Parathyroid adenoma (tissue), 2 donors: Measurements from ENCODE around the gene ANKRD44.

Source experiments
- H2AFZ ChIP-seq: fragments of 300-600 bp; sonication (generic); one replicate; pipeline ENCODE4 v1.7.0; 2017; ENCODE audit warnings: antibody characterized with exemption, mild to moderate bottlenecking
- H3K27ac ChIP-seq: fragments of 300-600 bp; sonication (generic); one replicate; pipeline ENCODE4 v1.7.0; 2017
- H3K27me3 ChIP-seq: fragments of 300-600 bp; sonication (generic); one replicate; pipeline ENCODE4 v1.7.0; 2017; ENCODE audit warnings: low read length; ENCODE audit not compliant: control insufficient read depth, insufficient read depth
- H3K36me3 ChIP-seq: fragments of 300-600 bp; sonication (generic); one replicate; pipeline ENCODE4 v1.7.0; 2017; ENCODE audit warnings: low read length; ENCODE audit not compliant: control insufficient read depth, insufficient read depth
- H3K4me1 ChIP-seq: fragments of 300-600 bp; sonication (generic); one replicate; pipeline ENCODE4 v1.7.0; 2017; ENCODE audit warnings: control low read depth
- H3K4me2 ChIP-seq: fragments of 300-600 bp; sonication (generic); one replicate; pipeline ENCODE4 v1.7.0; 2017; ENCODE audit warnings: low read length
- H3K4me3 ChIP-seq: fragments of 300-600 bp; sonication (generic); one replicate; pipeline ENCODE4 v1.7.0; 2017; ENCODE audit warnings: low read depth, low read length
- H3K79me2 ChIP-seq: fragments of 300-600 bp; sonication (generic); one replicate; pipeline ENCODE4 v1.7.0; 2017; ENCODE audit warnings: control low read depth
- H3K9ac ChIP-seq: fragments of 300-600 bp; sonication (generic); one replicate; pipeline ENCODE4 v1.7.0; 2017; ENCODE audit warnings: mild to moderate bottlenecking
- H3K9me3 ChIP-seq: fragments of 300-600 bp; sonication (generic); one replicate; pipeline ENCODE4 v1.7.0; 2017; ENCODE audit warnings: low read length; ENCODE audit not compliant: control insufficient read depth
- CTCF ChIP-seq: fragments of 300-600 bp; sonication (generic); IDR thresholded peaks from one replicate; pipeline ENCODE4 v1.7.0; 2017; ENCODE audit warnings: antibody characterized with exemption, mild to moderate bottlenecking
- donor health status: primary hyperparathyroidism.

Gene ANKRD44

GRCh38 chr2:197089655-197090054 is 220.9 kb downstream of the ANKRD44 start:
- Histone ChIP-seq H3K4me3 (no peak overlapping the region), H3K9ac (no peak overlapping the region), H3K36me3 (no peaks in the 10 kb centered on the region), H3K4me2 (no peak overlapping the region), H2AFZ (no peak overlapping the region), H3K27ac (no peak overlapping the region), H3K79me2 (no peaks in the 10 kb centered on the region), H3K4me1 (no peaks in the 10 kb centered on the region), H3K9me3 (no peaks in the 10 kb centered on the region), H3K27me3 (no peaks in the 10 kb centered on the region)
- TF ChIP-seq CTCF, result no peak

GRCh38 chr2:197088694-197089093 is 221.9 kb downstream of the ANKRD44 start:
- H2AFZ ChIP-seq, result no peak overlapping the region
- no peak overlapping the region for H3K4me3 ChIP-seq
- no peaks in the 10 kb centered on the region for H3K79me2 ChIP-seq
- no peaks in the 10 kb centered on the region for H3K4me1 ChIP-seq
- no peaks in the 10 kb centered on the region for H3K9me3 ChIP-seq
- no peaks in the 10 kb centered on the region for H3K27me3 ChIP-seq
- H3K36me3 ChIP-seq, result no peaks in the 10 kb centered on the region
- TF ChIP-seq CTCF, result no peak
- no peak overlapping the region for H3K9ac ChIP-seq
- H3K4me2 ChIP-seq, result no peak overlapping the region
- no peak overlapping the region for H3K27ac ChIP-seq

DNA sequence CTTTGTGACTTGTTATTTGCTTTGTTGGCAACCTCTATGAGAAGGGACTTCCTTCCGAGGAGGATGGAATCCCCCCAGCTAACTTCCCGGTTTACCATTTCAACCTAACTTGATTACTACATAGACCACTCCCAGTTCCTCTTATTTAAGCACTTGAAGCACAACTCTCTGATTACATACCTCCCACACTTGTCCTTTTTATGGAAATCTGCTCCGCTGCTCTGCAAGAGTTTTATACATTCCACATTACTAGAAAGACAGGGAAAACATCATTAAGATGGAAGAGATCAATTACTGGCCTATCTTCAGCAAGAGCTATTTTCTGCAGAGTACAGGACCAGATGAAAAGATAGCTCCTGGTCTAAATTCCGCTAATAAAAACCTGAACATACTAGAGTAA is 224.1 kb downstream of the ANKRD44 start:
- Histone ChIP-seq H3K9ac (no peak overlapping the region), H3K9me3 (no peaks in the 10 kb centered on the region), H3K36me3 (no peaks in the 10 kb centered on the region), H2AFZ (no peak overlapping the region), H3K79me2 (no peaks in the 10 kb centered on the region), H3K4me3 (no peak overlapping the region), H3K27me3 (no peaks in the 10 kb centered on the region), H3K27ac (no peak overlapping the region), H3K4me1 (no peaks in the 10 kb centered on the region), H3K4me2 (no peak overlapping the region)
- TF ChIP-seq CTCF, result no peak

GRCh38 chr2:197085665-197086064 is 224.9 kb downstream of the ANKRD44 start:
- Histone ChIP-seq H3K4me3 (no peak overlapping the region), H3K36me3 (no peaks in the 10 kb centered on the region), H3K79me2 (no peaks in the 10 kb centered on the region), H3K4me1 (no peaks in the 10 kb centered on the region), H3K27ac (no peak overlapping the region), H3K9ac (no peak overlapping the region), H3K27me3 (no peaks in the 10 kb centered on the region), H3K9me3 (no peaks in the 10 kb centered on the region), H3K4me2 (no peak overlapping the region), H2AFZ (no peak overlapping the region)
- TF ChIP-seq CTCF, result no peak

- Histone ChIP-seq H3K27me3 (no peaks in the 10 kb centered on the region), H3K79me2 (no peaks in the 10 kb centered on the region), H3K4me3 (no peak overlapping the region), H3K9me3 (no peaks in the 10 kb centered on the region), H3K27ac (no peak overlapping the region), H3K4me1 (no peaks in the 10 kb centered on the region), H3K9ac (no peak overlapping the region), H3K4me2 (no peak overlapping the region), H3K36me3 (no peaks in the 10 kb centered on the region), H2AFZ (no peak overlapping the region)
- TF ChIP-seq CTCF, result no peak
Observed at GRCh38 chr2:197081294-197081693, 229.3 kb downstream of the ANKRD44 start.
